Trophoblast cell (in vitro differentiated cells and primary cell): ENCODE results near the gene SMPX.

Experiments
- DNase-seq, 2 donors: peaks; one replicate each; pipeline ENCODE4 v3.0.0-alpha.2; 2016
- H2AFZ ChIP-seq: 2 replicates; pipeline ENCODE4 v1.6.1; 2013; ENCODE audit warnings: low read length, moderate library complexity, mild to moderate bottlenecking; ENCODE audit not compliant: insufficient read depth, poor library complexity
- H2AK5ac ChIP-seq: 2 replicates; pipeline ENCODE4 v1.6.1; 2013; ENCODE audit warnings: mild to moderate bottlenecking, low read length
- H2BK120ac ChIP-seq: 2 replicates; pipeline ENCODE4 v1.6.1; 2013; ENCODE audit warnings: low read length, mild to moderate bottlenecking, moderate library complexity; ENCODE audit not compliant: insufficient read depth, poor library complexity
- H2BK12ac ChIP-seq: 2 replicates; pipeline ENCODE4 v1.6.1; 2013; ENCODE audit warnings: mild to moderate bottlenecking, low read length, moderate library complexity
- H2BK5ac ChIP-seq: 2 replicates; pipeline ENCODE4 v1.6.1; 2013; ENCODE audit warnings: low read length, low read depth, moderate library complexity, mild to moderate bottlenecking; ENCODE audit not compliant: poor library complexity
- H3K14ac ChIP-seq: 2 replicates; pipeline ENCODE4 v1.6.1; 2013; ENCODE audit warnings: mild to moderate bottlenecking, low read length
- H3K18ac ChIP-seq: 2 replicates; pipeline ENCODE4 v1.6.1; 2013; ENCODE audit warnings: mild to moderate bottlenecking, low read length
- H3K23ac ChIP-seq: 2 replicates; pipeline ENCODE4 v1.6.1; 2013; ENCODE audit warnings: low read length
- H3K27ac ChIP-seq: 2 replicates; pipeline ENCODE4 v1.5.1; 2013; ENCODE audit warnings: low read depth, mild to moderate bottlenecking, inconsistent platforms, low read length, moderate library complexity
- H3K27me3 ChIP-seq: 2 replicates; pipeline ENCODE4 v1.6.1; 2013; ENCODE audit warnings: inconsistent platforms, mild to moderate bottlenecking, low read length, moderate library complexity; ENCODE audit not compliant: insufficient read depth
- H3K36me3 ChIP-seq, 2 experiments: 1 replicate in 1 of 2; 2 replicates in 1 of 2; pipeline ENCODE4 v1.6.1; 2013; ENCODE audit warnings: low read length in 2 of 2, mild to moderate bottlenecking in 2 of 2, moderate library complexity in 1 of 2; ENCODE audit not compliant: insufficient read depth in 2 of 2, control insufficient read depth in 1 of 2
- H3K4ac ChIP-seq: 2 replicates; pipeline ENCODE4 v1.6.1; 2013; ENCODE audit warnings: low read depth, mild to moderate bottlenecking, low read length, moderate library complexity
- H3K4me1 ChIP-seq, 2 experiments: 1 replicate in 1 of 2; 2 replicates in 1 of 2; pipeline ENCODE4 v1.6.1; 2013; ENCODE audit warnings: low read length in 2 of 2, mild to moderate bottlenecking in 2 of 2, moderate library complexity in 1 of 2; ENCODE audit not compliant: insufficient read depth in 2 of 2, control insufficient read depth in 1 of 2
- H3K4me2 ChIP-seq: 2 replicates; pipeline ENCODE4 v1.6.1; 2013; ENCODE audit warnings: inconsistent platforms, mild to moderate bottlenecking, low read length, moderate library complexity
- H3K4me3 ChIP-seq: 2 replicates; pipeline ENCODE4 v1.5.1; 2013; ENCODE audit warnings: mild to moderate bottlenecking, low read depth, low read length, inconsistent platforms
- H3K79me1 ChIP-seq: one replicate; pipeline ENCODE4 v1.6.1; 2013; ENCODE audit warnings: low read length
- H3K79me2 ChIP-seq: 2 replicates; pipeline ENCODE4 v1.6.1; 2013; ENCODE audit warnings: low read length, mild to moderate bottlenecking; ENCODE audit not compliant: control insufficient read depth, insufficient read depth, poor library complexity
- H3K9ac ChIP-seq: 2 replicates; pipeline ENCODE4 v1.6.1; 2013; ENCODE audit warnings: mild to moderate bottlenecking, low read length
- H3K9me3 ChIP-seq: 2 replicates; pipeline ENCODE4 v1.6.1; 2013; ENCODE audit warnings: low read depth, mild to moderate bottlenecking, control low read depth, inconsistent platforms, low read length; ENCODE audit not compliant: insufficient read depth
- H4K12ac ChIP-seq: 2 replicates; pipeline ENCODE4 v1.6.1; 2013; ENCODE audit warnings: low read depth, mild to moderate bottlenecking, low read length, moderate library complexity
- H4K8ac ChIP-seq: 2 replicates; pipeline ENCODE4 v1.6.1; 2013; ENCODE audit warnings: low read depth, mild to moderate bottlenecking, low read length, moderate library complexity
- H4K91ac ChIP-seq: one replicate; pipeline ENCODE4 v1.6.1; 2013; ENCODE audit warnings: low read depth, mild to moderate bottlenecking, low read length, moderate library complexity
- WGBS: extraction: QIAGEN DNeasy Blood & Tissue Kit; methylation state at CpG from one replicate; pipeline ENCODE4 v1.1.7; 2013; ENCODE audit warnings: missing lambda C conversion rate; ENCODE audit not compliant: insufficient read length, insufficient coverage; ENCODE audit errors: extremely low coverage; 5-methylcytosine and 5-hydroxymethylcytosine counted together

Gene SMPX

DNA sequence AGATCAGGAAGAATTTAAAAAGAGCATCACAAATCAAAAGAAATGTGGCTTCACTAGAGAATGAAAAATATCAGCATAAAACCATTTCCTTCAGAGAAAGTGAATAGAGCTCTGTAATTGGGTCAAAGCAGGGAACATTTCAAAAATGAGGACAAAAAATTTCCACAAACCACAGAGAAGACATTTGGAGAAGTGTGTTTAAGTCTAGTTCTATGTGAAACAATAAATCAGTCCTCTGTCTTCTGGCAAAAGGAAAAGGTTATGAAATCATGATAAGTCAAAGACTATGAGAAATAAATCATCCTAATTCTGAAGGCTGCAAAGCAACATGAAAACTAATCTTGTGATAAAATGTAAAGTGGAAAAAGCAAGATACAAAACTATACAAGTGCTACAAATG is 27.9 kb downstream of the SMPX start:
- Histone ChIP-seq H3K27me3 (no peaks in the 10 kb centered on the region), H3K4ac (no peak overlapping the region), H2AK5ac (no peak overlapping the region), H3K36me3 (no peaks in the 10 kb centered on the region), H2BK12ac (no peak overlapping the region), H4K12ac (no peak overlapping the region), H3K23ac (no peak overlapping the region), H4K91ac (no peak overlapping the region), H3K14ac (no peak overlapping the region), H3K9ac (no peak overlapping the region), H4K8ac (no peak overlapping the region), H3K79me2 (no peaks in the 10 kb centered on the region), H3K4me1 (peaks cover 0 to 3% of the 10 kb centered on the region in 2 experiments), H2AFZ (no peak overlapping the region), H2BK120ac (no peak overlapping the region), H2BK5ac (no peak overlapping the region), H3K9me3 (no peaks in the 10 kb centered on the region), H3K27ac (no peak overlapping the region), H3K4me3 (no peak overlapping the region), H3K18ac (no peak overlapping the region), H3K79me1 (no peaks in the 10 kb centered on the region), H3K4me2 (no peak overlapping the region)
- no peak for DNase-seq

DNA sequence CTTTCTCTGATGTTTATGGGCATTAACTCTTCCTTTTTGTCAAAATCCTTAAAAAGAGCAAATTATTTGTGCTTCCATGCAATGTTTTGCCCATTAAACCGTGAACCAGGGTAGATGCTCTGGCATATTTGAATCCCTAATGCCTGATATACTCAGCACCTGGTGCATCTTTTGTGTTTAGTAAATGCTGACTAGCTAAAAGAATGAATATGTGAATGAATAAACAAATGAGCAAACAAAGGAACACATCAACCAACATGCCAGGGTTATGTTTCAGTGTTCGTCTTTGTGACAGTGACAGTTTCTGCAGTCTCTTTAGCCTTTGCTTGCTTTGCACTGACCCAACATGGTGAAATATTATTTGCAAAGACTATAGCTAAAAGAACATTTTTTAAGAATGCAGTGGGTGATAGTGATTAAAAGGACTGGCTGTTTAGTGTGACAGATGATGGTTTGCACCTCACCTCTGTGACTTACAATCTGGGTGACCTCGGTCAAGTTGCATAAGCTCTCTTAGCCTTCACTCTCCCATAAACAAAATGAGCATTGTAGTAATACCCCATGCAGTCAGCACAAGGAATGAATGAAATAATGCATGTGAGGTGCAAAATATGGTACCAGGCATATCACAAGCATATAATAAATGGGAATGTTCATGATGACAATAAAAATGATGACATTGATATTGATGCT is 29.5 kb downstream of the SMPX start:
- Histone ChIP-seq H3K4me2 (no peak overlapping the region), H3K9ac (no peak overlapping the region), H2AK5ac (no peak overlapping the region), H2BK5ac (no peak overlapping the region), H4K12ac (no peak overlapping the region), H3K23ac (no peak overlapping the region), H3K27me3 (no peaks in the 10 kb centered on the region), H4K8ac (no peak overlapping the region), H3K4me3 (no peak overlapping the region), H3K79me2 (no peaks in the 10 kb centered on the region), H2BK12ac (no peak overlapping the region), H4K91ac (no peak overlapping the region), H3K14ac (no peak overlapping the region), H3K27ac (no peak overlapping the region), H2BK120ac (no peak overlapping the region), H3K79me1 (no peaks in the 10 kb centered on the region), H2AFZ (no peak overlapping the region), H3K36me3 (no peaks in the 10 kb centered on the region), H3K4ac (no peak overlapping the region), H3K4me1 (no peaks in the 10 kb centered on the region), H3K9me3 (no peaks in the 10 kb centered on the region), H3K18ac (no peak overlapping the region)
- no peak for DNase-seq
- WGBS, result no CpG with 5 or more reads among the region's 3 CpGs

DNA sequence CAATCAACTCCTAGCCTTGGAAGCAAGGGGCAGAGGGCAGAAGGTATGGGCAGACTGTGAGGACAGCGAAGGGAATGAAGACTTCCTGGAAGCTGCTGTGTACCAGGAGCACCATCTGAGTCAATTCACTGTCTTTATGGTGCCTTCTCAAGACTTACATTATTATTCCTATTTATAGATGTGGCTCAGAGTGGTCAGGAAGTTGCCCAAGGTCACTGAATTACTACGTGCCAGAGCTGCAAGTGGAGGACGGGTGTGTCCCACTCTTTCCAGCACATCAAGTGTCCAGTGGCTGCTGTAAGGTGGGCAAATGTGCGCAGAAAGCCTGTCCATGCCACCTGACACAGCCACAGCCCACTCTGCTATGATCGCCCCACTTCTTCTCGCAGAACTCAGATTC is 32.0 kb downstream of the SMPX start:
- WGBS, result no CpG with 5 or more reads among the region's 6 CpGs
- no peak overlapping the region for H2AK5ac ChIP-seq

DNA sequence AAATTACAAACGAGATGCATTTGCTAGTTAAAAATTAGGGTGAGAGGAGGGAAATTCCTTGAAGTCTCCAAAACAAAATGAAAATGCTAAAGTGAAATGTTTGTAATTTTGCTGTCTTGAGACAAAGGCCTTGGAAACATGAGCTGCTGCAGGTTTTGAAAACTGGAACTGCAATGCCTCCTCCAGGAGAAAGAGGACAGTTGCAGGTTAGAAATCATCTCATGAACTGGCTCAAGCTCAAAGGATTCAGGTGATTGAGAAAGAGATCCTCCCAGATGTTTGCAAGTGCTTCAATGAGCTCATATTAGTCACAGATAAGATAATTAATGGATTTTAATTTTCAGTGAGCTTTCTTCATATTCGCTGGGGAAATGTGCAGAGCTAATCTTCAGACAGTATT is 32.4 kb downstream of the SMPX start:
- Histone ChIP-seq H3K79me2 (no peaks in the 10 kb centered on the region), H2AFZ (no peak overlapping the region), H2BK120ac (no peak overlapping the region), H2AK5ac (no peak overlapping the region), H3K4me1 (no peaks in the 10 kb centered on the region), H3K9ac (no peak overlapping the region), H3K18ac (no peak overlapping the region), H4K8ac (no peak overlapping the region), H3K36me3 (no peaks in the 10 kb centered on the region), H3K9me3 (no peaks in the 10 kb centered on the region), H3K27ac (no peak overlapping the region), H3K27me3 (no peaks in the 10 kb centered on the region), H3K14ac (no peak overlapping the region), H3K4ac (no peak overlapping the region), H3K4me2 (no peak overlapping the region), H4K12ac (no peak overlapping the region), H4K91ac (no peak overlapping the region), H2BK12ac (no peak overlapping the region), H2BK5ac (no peak overlapping the region), H3K4me3 (no peak overlapping the region), H3K79me1 (no peaks in the 10 kb centered on the region), H3K23ac (no peak overlapping the region)
- peak in 1 of 2 donors; percentile 57 for DNase-seq
- WGBS, result no CpG with 5 or more reads among the region's 2 CpGs

More for the DNA sequence above, 32.0 kb downstream of the SMPX start:
- no peak overlapping the region for H4K12ac ChIP-seq
- H3K27ac ChIP-seq, result no peak overlapping the region
- H2BK5ac ChIP-seq, result no peak overlapping the region
- H3K4me1 ChIP-seq, result no peaks in the 10 kb centered on the region
- H2AFZ ChIP-seq, result no peak overlapping the region
- H3K23ac ChIP-seq, result no peak overlapping the region
- H3K79me1 ChIP-seq, result no peaks in the 10 kb centered on the region
- no peak overlapping the region for H3K4me3 ChIP-seq
- H2BK120ac ChIP-seq, result no peak overlapping the region
- H3K4me2 ChIP-seq, result no peak overlapping the region
- no peak overlapping the region for H3K14ac ChIP-seq
- H3K36me3 ChIP-seq, result no peaks in the 10 kb centered on the region
- no peak overlapping the region for H4K91ac ChIP-seq
- DNase-seq, result no peak
- no peak overlapping the region for H3K18ac ChIP-seq
- H3K27me3 ChIP-seq, result no peaks in the 10 kb centered on the region
- H3K9me3 ChIP-seq, result no peaks in the 10 kb centered on the region
- H3K79me2 ChIP-seq, result no peaks in the 10 kb centered on the region
- H4K8ac ChIP-seq, result no peak overlapping the region
- H3K9ac ChIP-seq, result no peak overlapping the region
- no peak overlapping the region for H2BK12ac ChIP-seq
- no peak overlapping the region for H3K4ac ChIP-seq
